ENCODE measurements around the gene ATP5IF1.

The ATP5IF1 gene

GRCh38 chr1:28265577-28265976 is 29.7 kb downstream of the ATP5IF1 start:
- no peak for DNase-seq (ENCODE audit: low read depth)

GRCh38 chr1:28266920-28267322 is 31.0 kb downstream of the ATP5IF1 start:
- no peak for DNase-seq (ENCODE audit: low read depth)

GRCh38 chr1:28267633-28268032 is 31.7 kb downstream of the ATP5IF1 start:
- no peak for DNase-seq (ENCODE audit: low read depth)

- DNase-seq (ENCODE audit: low read depth) = no peak
Observed at GRCh38 chr1:28269529-28269928, 33.6 kb downstream of the ATP5IF1 start.

- no peak for DNase-seq (ENCODE audit: low read depth)
Observed at GRCh38 chr1:28272215-28272852, 36.4 kb downstream of the ATP5IF1 start.

GRCh38 chr1:28273216-28273860 is 37.4 kb downstream of the ATP5IF1 start:
- no peak for DNase-seq (ENCODE audit: low read depth)

- no peak for DNase-seq (ENCODE audit: low read depth)
Observed at GRCh38 chr1:28278763-28279162, 42.8 kb downstream of the ATP5IF1 start.

- DNase-seq (ENCODE audit: low read depth) = no peak
Observed at GRCh38 chr1:28279721-28280120, 43.8 kb downstream of the ATP5IF1 start.

GRCh38 chr1:28280501-28280900 is 44.6 kb downstream of the ATP5IF1 start:
- DNase-seq (ENCODE audit: low read depth) = no peak

- DNase-seq (ENCODE audit: low read depth) = no peak
Observed at GRCh38 chr1:28280977-28281381, 45.1 kb downstream of the ATP5IF1 start.

GRCh38 chr1:28281608-28282425 is 45.9 kb downstream of the ATP5IF1 start:
- DNase-seq (ENCODE audit: low read depth) = no peak

- DNase-seq (ENCODE audit: low read depth) = no peak
Observed at GRCh38 chr1:28282426-28283407, 46.8 kb downstream of the ATP5IF1 start.

GRCh38 chr1:28286111-28286510 is 50.2 kb downstream of the ATP5IF1 start:
- no peak for DNase-seq (ENCODE audit: low read depth)
